Stimulated activated CD4-positive, alpha-beta T cell treated with anti-CD3 and anti-CD28 coated beads, Interleukin-12 subunit alpha, Interleukin-12 subunit beta, amount 100 ng/mL, for 48 hours (primary cell): ENCODE data around the gene CBFA2T2.
"Not testable (repeated sequence)": the region's sequence is repeated elsewhere in the genome, so short reads cannot be mapped to it uniquely, and the experiment has no call there.

ENCODE experiments used
- DNase-seq, 3 donors: peaks; one replicate each; pipeline ENCODE4 v3.0.0-alpha.2; 2020; ENCODE audit warnings: low read depth in 2 of 3, low spot score in 1 of 3

Gene CBFA2T2

GRCh38 chr20:33693741-33694638, 204.1 kb downstream of the CBFA2T2 start:
- no peak for DNase-seq

DNA sequence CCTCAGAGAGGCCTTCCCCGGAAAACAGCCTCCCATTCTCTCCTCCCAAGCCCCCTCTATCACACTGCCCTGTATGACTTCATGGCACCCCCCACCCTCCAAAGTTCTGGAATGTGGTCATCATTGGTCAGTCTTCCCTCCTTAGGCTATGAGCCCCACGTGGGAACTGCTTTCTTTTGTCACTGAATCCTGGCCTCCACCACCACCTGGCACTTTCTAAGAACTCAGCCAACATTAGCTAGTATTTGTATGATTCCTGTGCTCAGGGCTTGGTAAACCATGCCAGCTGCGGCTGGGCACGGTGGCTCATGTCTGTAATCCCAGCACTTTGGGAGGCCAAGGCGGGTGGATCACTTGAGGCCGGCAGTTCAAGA, 204.7 kb downstream of the CBFA2T2 start:
- no peak for DNase-seq

GRCh38 chr20:33696448-33696847, 206.6 kb downstream of the CBFA2T2 start:
- no peak for DNase-seq

DNA sequence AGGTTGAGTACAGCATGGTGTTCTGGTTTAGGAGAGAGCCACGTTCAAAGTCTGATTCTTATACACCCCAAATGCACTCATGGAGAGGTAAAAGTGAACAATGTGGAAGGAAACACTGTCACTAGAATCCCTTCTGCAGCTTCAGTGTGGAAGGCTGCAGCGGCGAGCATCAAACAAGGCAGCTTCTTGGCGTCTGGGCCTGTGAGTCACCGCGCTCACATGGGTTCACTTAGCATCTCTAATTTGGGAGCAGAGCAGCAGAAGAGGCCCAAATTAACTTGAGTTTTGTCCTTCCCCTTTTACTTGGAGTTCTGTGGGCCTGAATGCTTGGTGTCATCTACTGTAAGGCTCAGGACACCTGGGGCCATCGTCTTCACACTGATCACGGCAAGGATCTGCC, 207.2 kb downstream of the CBFA2T2 start:
- DNase-seq = no peak

DNA sequence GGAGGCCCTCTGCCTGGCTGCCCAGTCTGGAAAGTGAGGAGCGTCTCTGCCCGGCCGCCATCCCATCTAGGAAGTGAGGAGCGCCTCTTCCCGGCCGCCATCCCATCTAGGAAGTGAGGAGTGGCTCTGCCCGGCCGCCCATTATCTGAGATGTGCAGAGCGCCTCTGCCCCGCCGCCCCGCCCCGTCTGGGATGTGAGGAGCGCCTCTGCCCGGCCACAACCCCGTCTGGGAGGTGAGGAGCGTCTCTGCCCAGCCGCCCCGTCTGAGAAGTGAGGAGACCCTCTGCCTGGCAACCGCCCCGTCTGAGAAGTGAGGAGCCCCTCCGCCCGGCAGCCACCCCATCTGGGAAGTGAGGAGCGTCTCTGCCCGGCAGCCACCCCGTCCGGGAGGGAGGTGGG, 209.1 kb downstream of the CBFA2T2 start:
- not testable (repeated sequence) for DNase-seq
